Measurements from ENCODE around the gene ACRBP.

Gene ACRBP

DNA sequence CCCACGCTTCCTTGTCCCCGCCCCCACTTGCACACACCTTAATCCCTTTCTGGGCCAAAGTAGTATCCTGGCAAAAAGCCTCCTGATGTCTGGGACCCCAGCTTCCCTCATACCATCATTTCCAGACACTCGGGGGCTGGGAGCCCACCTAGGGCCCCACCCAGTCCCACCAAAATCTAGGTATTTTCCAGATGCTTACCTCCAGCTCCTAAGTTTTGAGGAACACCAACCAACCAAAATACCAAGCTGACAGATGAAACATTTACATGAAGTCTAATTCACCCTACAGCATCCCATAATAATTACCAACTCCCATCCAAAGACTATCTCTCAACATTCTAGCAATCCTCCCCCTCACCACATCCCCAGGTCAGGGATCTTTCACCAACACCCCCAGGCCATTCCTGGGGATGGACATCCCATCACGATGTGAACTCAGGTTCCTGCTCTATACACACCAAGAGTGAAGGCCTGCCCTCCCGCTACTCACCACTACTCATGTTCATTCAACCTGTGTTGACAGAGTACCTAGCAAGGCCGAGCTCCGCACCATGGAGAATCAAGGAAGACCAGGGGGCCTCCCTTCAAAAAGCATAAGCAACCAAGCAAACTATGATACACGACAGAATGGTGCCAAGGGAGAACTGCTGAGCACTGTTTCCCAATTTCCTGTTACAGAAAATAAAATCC, 38.5 kb downstream of the ACRBP start:
- TF ChIP-seq, protein P1, sequence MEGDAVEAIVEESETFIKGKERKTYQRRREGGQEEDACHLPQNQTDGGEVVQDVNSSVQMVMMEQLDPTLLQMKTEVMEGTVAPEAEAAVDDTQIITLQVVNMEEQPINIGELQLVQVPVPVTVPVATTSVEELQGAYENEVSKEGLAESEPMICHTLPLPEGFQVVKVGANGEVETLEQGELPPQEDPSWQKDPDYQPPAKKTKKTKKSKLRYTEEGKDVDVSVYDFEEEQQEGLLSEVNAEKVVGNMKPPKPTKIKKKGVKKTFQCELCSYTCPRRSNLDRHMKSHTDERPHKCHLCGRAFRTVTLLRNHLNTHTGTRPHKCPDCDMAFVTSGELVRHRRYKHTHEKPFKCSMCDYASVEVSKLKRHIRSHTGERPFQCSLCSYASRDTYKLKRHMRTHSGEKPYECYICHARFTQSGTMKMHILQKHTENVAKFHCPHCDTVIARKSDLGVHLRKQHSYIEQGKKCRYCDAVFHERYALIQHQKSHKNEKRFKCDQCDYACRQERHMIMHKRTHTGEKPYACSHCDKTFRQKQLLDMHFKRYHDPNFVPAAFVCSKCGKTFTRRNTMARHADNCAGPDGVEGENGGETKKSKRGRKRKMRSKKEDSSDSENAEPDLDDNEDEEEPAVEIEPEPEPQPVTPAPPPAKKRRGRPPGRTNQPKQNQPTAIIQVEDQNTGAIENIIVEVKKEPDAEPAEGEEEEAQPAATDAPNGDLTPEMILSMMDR (IDR thresholded peaks at IDR 0.05; ENCODE audit: insufficient read depth, low read length, missing control alignments) = no peak
- H3K4me3 ChIP-seq (ENCODE audit: low read depth, low read length) = no peak overlapping the region
- POLR2A ChIA-PET = interaction anchor here (0.7 kb wide), 1 partner anchor 75 kb away, joined by 4 read pairs; no protein-coding TSS in a partner anchor
- CTCF ChIA-PET = interaction anchor here (1.1 kb wide), 1 partner anchor 10 kb away, joined by 4 read pairs; no protein-coding TSS in a partner anchor
- no peak for DNase-seq (ENCODE audit: low read depth, low spot score)

GRCh38 chr12:6607751-6608591, 39.3 kb downstream of the ACRBP start:
- POLR2A ChIA-PET = interaction anchor here (0.7 kb wide), 1 partner anchor 74 kb away, joined by 4 read pairs; no protein-coding TSS in a partner anchor
- no peak overlapping the region for H3K4me3 ChIP-seq (ENCODE audit: low read depth, low read length)
- CTCF ChIA-PET = interaction anchor here (1.1 kb wide), 1 partner anchor 11 kb away, joined by 4 read pairs; no protein-coding TSS in a partner anchor

GRCh38 chr12:6606331-6607131, 40.7 kb downstream of the ACRBP start:
- TF ChIP-seq, protein P1 (IDR thresholded peaks at IDR 0.05; ENCODE audit: insufficient read depth, low read length, missing control alignments) = no peak
- ChIA-PET POLR2A (interaction anchor here (1.1 to 2.2 kb wide), 3 partner anchors 54 to 93 kb away, joined by 3 to 6 read pairs (median 5); partner anchors contain the start of gene ZNF384), CTCF (interaction anchor here (0.7 to 1.1 kb wide), 5 partner anchors 10 to 285 kb away, joined by 3 to 6 read pairs (median 3); partner anchors contain the start of gene MLF2)
- H3K4me3 ChIP-seq (ENCODE audit: low read depth, low read length) = peak overlapping the region; percentile 74
- DNase-seq (ENCODE audit: low read depth, low spot score) = no peak

More at GRCh38 chr12:6607751-6608591, 39.3 kb downstream of the ACRBP start:
- no peak for DNase-seq (ENCODE audit: low read depth, low spot score)
- TF ChIP-seq, protein P1 (IDR thresholded peaks at IDR 0.05; ENCODE audit: insufficient read depth, low read length, missing control alignments) = no peak

- TF ChIP-seq, protein P1 (IDR thresholded peaks at IDR 0.05; ENCODE audit: insufficient read depth, low read length, missing control alignments) = no peak
- DNase-seq (ENCODE audit: low read depth, low spot score) = no peak
- POLR2A ChIA-PET = interaction anchor here (0.7 to 2.2 kb wide), 4 partner anchors 54 to 127 kb away, joined by 3 to 6 read pairs (median 4); partner anchors contain the start of gene ZNF384
- CTCF ChIA-PET = interaction anchor here (0.7 to 2.3 kb wide), 10 partner anchors 9 to 286 kb away, joined by 3 to 12 read pairs (median 4); partner anchors contain the start of genes MLF2 and PTMS
- peak overlapping the region; percentile 74 for H3K4me3 ChIP-seq (ENCODE audit: low read depth, low read length)
Observed at GRCh38 chr12:6605421-6606330, 41.6 kb downstream of the ACRBP start.

All from AG04449 (cell line).